Measurements from ENCODE around the gene MRM2. TPM values are rescaled to one million over a fixed set of nuclear protein-coding genes. Genes with fewer than 3 reads are reported as not detected.

MRM2 gene
- total RNA-seq, 4 donors from 2014 or later: 2.1 to 29.4 (median 12.8) TPM

GRCh38 chr7:2205036-2205780 is 36.8 kb downstream of the MRM2 start:
- TF ChIP-seq POLR2A (IDR thresholded peaks at IDR 0.05): no peak
- TF ChIP-seq, protein P1, sequence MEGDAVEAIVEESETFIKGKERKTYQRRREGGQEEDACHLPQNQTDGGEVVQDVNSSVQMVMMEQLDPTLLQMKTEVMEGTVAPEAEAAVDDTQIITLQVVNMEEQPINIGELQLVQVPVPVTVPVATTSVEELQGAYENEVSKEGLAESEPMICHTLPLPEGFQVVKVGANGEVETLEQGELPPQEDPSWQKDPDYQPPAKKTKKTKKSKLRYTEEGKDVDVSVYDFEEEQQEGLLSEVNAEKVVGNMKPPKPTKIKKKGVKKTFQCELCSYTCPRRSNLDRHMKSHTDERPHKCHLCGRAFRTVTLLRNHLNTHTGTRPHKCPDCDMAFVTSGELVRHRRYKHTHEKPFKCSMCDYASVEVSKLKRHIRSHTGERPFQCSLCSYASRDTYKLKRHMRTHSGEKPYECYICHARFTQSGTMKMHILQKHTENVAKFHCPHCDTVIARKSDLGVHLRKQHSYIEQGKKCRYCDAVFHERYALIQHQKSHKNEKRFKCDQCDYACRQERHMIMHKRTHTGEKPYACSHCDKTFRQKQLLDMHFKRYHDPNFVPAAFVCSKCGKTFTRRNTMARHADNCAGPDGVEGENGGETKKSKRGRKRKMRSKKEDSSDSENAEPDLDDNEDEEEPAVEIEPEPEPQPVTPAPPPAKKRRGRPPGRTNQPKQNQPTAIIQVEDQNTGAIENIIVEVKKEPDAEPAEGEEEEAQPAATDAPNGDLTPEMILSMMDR (IDR thresholded peaks at IDR 0.05): no peak

DNA sequence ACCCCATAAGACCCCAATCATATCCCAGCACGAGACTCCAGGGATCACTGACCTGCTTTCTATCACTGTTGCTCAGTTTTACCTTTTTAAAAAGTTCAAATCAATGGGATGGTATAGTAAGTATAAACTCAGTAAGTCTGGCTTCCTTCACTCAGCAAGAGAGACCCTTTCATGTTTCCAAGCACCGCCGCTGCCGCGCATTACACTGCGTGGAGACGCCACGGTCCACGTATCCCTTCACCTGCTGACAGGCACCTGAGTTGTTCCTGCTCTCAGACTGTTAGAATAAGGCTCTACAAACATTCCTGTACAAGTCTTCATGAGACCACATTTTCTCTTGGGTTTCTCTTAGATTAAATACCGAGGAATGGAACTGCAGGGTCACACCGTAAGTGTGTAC is 37.6 kb downstream of the MRM2 start:
- H3K9me3 ChIP-seq: no peaks in the 10 kb centered on the region
- H3K36me3 ChIP-seq: no peaks in the 10 kb centered on the region
- H3K27me3 ChIP-seq: no peaks in the 10 kb centered on the region
- H3K27ac ChIP-seq: peak overlapping the region in 1 of 2 donors; percentile 58
- H3K4me3 ChIP-seq: no peak overlapping the region
- H3K4me1 ChIP-seq: peaks cover 0 to 4% of the 10 kb centered on the region in 2 donors
- intact Hi-C loops (cut with DNase I; ENCODE audit: low total_unique reads): no loop called here
- no peak for DNase-seq
- TF ChIP-seq, protein P1 (IDR thresholded peaks at IDR 0.05): no peak
- no peak for TF ChIP-seq POLR2A (IDR thresholded peaks at IDR 0.05)

More at GRCh38 chr7:2205036-2205780, 36.8 kb downstream of the MRM2 start:
- intact Hi-C loops (cut with DNase I; ENCODE audit: low total_unique reads): no loop called here
- no peaks in the 10 kb centered on the region for H3K9me3 ChIP-seq
- H3K27me3 ChIP-seq: no peaks in the 10 kb centered on the region
- no peaks in the 10 kb centered on the region for H3K36me3 ChIP-seq
- no peak overlapping the region for H3K27ac ChIP-seq
- peak in 1 of 2 donors; percentile 4 for DNase-seq
- no peak overlapping the region for H3K4me3 ChIP-seq
- peaks cover 0 to 4% of the 10 kb centered on the region in 2 donors for H3K4me1 ChIP-seq

DNA sequence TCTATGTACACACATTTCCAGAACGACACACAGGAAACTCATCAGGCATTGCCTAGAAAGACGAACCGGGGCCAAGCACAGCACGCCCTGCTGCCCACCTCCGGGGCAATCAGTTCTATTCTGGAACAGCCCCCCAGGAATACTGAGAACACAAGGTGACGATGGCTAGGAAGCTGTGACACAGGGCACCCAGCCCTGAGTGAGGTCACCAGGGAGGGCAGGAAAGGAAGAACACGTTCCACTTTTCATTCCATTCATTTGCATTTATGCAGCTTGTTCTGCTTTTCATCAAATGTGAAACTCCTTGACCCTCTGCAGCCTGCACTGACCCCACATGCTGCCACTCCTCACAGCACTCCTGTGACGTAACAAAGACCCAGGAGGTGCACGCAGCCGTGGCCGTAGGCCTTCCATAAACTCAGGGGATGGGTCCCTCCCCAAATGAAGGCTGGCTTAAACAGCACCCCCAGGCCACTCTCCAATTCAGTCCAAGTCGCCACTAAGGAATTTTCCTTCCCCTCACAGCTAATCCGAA is 38.2 kb downstream of the MRM2 start:
- peak in 1 of 2 donors; percentile 47 for DNase-seq
- intact Hi-C loops (cut with DNase I; ENCODE audit: low total_unique reads): no loop called here
- Histone ChIP-seq H3K9me3 (no peaks in the 10 kb centered on the region), H3K36me3 (no peaks in the 10 kb centered on the region), H3K27ac (peak overlapping the region in 1 of 2 donors; percentile 58), H3K27me3 (no peaks in the 10 kb centered on the region), H3K4me1 (peaks cover 0 to 4% of the 10 kb centered on the region in 2 donors), H3K4me3 (no peak overlapping the region)
- TF ChIP-seq, protein P1 (IDR thresholded peaks at IDR 0.05): no peak
- TF ChIP-seq POLR2A (IDR thresholded peaks at IDR 0.05): no peak

- peak; percentile 63 to 71 for DNase-seq
- H3K27me3 ChIP-seq: no peaks in the 10 kb centered on the region
- intact Hi-C loops (cut with DNase I; ENCODE audit: low total_unique reads): no loop called here
- no peaks in the 10 kb centered on the region for H3K9me3 ChIP-seq
- H3K4me1 ChIP-seq: peaks cover 0 to 4% of the 10 kb centered on the region in 2 donors
- no peak overlapping the region for H3K4me3 ChIP-seq
- peak overlapping the region in 1 of 2 donors; percentile 7 for H3K27ac ChIP-seq
- H3K36me3 ChIP-seq: no peaks in the 10 kb centered on the region
- TF ChIP-seq, protein P1 (IDR thresholded peaks at IDR 0.05): peak in 2 of 4 experiments; percentile 8 to 11
- TF ChIP-seq POLR2A (IDR thresholded peaks at IDR 0.05): no peak
Measured at GRCh38 chr7:2202901-2203765, 38.9 kb downstream of the MRM2 start.

Measured in uterus (tissue), 4 donors.